ENCODE data around the gene TAS2R50.

GRCh38 chr12:11026118-11026517 lies 39.4 kb upstream of the TAS2R50 start:
- TF ChIP-seq CTCF (IDR thresholded peaks at IDR 0.05) (no peak), POLR2A (IDR thresholded peaks at IDR 0.05) (no peak)
